NCI-H446 (cell line): ENCODE results near the gene ZNF311.
"Not testable (repeated sequence)": the region's sequence is repeated elsewhere in the genome, so short reads cannot be mapped to it uniquely, and the experiment has no call there.

Experiments
- DNase-seq, 2 experiments: peaks; one replicate each; lab custom pipeline; 2025; lab: John Stamatoyannopoulos, UW

ZNF311 gene

DNA sequence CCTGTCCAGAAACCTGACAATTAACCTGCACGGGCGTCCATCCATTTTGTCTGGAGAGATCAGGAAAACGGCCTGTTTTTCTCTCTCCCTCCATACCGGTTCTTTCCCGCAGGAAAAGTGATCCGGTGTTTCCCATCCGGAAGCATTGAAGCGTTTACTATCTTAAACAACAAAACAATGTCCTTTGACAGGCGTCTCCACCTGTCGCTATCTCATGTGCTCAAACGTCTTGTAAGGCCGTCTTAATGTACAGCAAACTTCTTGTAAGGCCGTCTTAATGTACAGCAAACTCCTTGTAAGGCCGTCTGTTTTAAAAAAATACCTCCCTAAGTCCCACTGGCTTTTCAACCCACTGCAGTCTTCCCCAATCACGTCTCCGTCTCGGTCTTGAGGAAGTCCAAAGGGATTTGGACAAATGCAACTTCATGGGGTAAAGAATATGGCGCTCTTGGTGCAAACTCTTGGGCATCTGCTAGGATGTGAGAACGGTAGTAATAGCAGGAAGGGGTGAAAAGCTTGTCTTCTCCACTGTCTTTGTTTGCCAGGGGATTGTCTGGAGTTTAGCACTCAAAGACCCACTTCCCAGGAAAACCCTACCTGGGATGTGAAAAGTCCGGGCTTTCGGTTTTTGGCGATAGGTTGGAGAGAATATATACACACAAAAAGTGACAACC is 51.4 kb downstream of the ZNF311 start:
- DNase-seq, result no peak

DNA sequence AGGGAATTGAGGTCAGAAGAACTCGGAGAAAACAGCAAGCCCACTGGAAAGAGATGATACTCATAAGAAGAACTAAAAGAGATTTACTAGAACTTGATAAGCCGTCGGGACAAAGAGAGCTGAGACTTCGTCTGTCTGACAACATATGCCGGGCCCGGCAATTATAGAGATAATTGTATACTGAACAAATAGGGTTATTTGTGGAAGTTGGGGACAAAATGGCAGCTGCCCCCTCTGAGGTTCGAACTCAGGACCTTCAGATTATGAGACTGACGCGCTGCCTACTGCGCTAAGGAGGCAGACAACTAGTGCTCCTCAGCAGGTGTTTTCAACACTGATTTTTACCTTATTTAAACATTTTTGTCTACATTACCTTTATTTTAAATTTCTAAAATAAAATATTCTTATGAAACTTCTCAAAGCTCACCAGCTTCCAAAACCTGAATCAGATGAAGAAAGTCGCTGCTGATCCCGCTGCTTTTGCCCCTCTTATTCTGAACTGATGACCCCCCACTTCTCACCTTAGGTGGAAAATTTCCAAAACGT is 52.0 kb downstream of the ZNF311 start:
- peak; percentile 32 to 76 for DNase-seq

DNA sequence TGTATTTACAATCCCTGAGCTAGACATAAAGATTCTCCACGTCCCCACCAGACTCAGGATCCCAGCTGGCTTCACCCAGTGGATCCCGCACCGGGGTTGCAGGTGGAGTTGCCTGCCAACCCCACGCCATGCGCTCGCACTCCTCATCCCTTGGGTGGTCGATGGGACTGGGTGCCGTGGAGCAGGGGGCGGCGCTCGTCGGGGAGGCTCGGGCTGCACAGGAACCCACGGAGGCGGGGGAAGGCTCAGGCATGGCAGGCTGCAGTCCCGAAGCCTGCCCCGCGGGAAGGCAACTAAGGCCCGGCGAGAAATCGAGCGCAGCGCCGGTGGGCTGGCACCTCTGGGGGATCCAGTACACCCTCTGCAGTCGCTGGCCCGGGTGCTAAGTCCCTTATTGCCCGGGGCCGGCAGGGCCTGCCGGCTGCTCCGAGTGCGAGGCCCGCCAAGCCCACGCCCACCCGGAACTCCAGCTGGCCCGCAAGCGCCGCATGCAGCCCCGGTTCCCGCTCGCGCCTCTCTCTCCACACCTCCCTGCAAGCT is 55.4 kb downstream of the ZNF311 start:
- DNase-seq, result not testable (repeated sequence)

DNA sequence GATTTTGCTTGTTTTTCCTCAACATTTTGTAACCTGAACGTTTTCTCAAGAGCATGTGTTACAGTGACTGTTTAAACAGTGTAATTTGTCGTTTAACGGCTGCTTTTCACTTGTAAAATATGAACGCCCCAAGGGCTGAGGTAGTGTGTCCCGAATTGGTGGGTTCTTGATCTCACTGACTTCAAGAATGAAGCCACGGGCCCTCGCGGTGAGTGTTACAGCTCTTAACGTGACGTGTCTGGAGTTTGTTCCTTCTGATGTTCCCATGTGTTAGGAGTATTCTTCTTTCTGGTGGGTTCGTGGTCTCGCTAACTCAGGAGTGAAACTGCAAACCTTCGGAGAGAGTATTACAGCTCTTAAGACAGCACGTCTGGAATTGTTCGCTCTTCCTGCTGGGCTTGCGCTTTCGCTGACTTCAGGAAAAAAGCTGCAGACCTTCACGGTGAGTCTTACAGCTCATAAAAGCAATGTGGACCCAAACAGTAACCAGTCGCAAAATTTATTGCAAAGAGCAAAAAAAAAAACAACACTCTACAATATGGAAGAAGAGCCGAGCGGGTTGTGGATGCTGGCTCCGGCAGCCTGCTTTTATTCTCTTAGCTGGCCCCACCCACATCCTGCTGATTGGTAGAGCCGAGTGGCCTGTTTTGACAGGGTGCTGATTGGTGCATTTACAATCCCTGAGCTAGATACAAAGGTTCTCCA is 56.2 kb downstream of the ZNF311 start:
- DNase-seq, result peak in 1 of 2 experiments; percentile 13

DNA sequence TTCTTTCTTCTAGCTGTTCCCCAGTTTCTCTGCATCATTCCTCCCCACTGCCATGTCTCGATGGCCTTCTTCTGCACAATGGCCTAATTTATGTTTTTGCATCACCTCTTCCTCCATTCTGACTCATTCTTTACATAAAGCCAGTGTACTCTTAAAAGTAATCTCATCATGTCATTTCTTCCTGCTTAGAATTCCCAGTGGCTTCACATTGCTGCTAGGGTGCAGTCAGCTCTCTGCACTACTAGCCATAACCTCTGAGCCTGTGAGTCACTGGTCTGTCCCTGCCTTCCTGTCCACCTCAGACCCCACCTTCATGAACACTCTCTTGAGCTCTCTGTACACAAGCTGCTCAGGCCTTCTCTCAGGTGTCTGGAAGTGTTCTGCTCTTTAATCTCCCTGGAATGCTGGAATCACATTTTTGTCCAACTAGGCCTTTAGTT is 57.3 kb downstream of the ZNF311 start:
- no peak for DNase-seq

DNA sequence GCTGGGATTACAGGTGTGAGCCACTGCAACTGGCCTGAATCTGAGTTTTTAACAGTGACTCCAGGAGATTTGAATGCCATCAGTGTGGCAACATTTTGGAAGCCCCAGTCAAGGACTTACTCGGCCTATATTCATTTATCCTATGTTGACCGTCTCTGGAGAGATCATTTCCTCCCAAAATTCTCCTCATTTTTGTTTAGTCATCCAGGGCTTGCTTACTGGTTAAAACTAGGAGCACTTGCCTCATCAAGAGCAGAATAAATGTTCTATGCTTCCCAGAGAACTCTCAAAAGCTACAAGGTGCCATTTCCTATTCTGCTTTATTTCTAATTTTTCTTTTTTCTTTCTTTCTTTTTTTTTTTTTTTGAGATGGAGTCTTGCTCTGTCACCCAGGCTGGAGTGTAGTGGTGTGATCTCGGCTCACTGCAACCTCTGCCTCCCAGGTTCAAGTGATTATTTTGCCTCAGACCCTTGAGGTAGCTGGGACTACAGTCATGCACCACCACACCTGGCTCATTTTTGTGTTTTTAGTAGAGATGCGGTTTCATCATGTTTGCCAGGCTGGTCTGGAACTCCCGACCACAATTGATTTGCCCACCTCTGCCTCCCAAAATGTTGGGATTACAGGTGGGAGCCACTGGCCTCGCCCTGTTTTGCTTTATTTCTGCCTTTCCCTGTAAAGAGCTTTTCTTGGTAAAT is 57.9 kb downstream of the ZNF311 start:
- no peak for DNase-seq

DNA sequence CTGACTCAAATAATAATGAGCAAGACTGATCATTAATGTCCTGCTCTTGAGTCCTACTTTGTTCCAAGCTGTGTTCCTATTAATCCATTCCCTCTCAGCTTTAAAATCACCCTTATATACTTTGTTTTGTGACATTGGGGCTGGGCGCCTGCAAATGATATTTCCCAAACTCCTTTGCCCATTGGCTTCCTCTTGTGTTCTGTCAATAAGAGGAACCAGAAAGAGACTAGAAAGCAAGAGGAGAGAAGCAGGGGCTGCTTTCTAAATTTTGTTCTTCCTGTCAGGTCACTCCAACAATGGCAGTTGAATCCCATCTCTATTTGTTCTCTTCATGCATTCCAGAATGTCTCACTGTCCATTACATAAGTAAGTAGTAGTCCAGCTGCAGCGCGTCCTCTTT is 59.8 kb downstream of the ZNF311 start:
- DNase-seq, result no peak
